DMS53 treated with DMSO at 0.1 percent for 48 hours (cell line): ENCODE results near the gene RGS6.

Experiments used
- DNase-seq: peaks from one replicate; lab custom pipeline; 2025; ENCODE audit not compliant: unreplicated experiment; lab: John Stamatoyannopoulos, UW

RGS6 gene

GRCh38 chr14:72568296-72568992 lies 636.2 kb downstream of the RGS6 start:
- no peak for DNase-seq

DNA sequence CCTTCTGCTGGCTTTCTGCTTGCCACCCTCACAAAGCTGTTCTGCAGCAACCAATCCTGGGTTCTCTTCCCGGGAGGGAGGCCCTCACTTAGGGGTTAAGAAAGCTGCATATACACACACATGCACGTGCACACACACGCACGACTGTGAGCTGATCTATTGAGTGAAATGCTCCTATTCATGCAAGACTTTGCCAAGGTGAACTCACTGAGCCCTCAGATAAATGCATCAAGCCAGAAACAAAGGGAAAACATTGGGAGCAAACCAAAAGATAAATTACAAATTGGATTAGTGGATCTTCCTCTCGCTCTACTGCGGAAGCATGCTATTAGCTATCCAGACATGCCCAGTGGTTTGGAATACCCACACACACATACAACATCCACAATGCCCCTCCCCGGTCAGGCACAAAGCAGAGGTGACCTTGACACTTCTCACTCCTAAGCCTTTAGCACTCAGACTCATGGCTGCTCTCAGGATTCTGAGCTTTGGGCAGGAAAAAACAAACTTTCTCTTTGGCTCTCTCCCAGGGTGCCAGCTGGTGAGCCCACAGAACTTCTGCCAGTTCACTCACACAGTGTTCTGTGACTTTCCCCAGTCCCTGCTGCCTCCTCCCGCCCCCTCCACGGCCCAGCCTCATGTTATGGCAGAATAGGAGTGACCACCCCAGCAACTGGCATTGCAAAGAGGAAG lies 641.6 kb downstream of the RGS6 start:
- no peak for DNase-seq

GRCh38 chr14:72574715-72575114 lies 642.5 kb downstream of the RGS6 start:
- no peak for DNase-seq

GRCh38 chr14:72576258-72576657 lies 644.0 kb downstream of the RGS6 start:
- no peak for DNase-seq

DNA sequence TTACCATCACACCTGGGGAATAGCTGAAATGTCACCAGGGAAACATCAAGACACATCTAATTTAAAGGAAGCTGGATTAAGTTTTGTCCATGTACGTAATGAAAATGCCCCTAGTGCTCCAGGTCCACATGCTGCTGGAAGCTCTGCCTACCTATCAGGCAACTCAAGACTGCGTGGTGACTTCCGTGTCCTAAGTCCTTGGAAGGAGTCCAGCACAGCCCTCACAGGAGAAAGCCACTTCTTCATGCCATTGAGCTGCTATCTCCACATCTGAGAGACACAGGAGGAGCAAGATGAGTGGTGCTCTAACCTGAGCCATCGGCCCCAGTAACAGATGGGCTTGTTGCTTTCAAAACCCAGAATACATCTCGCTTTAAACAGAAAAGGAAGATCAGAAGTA lies 645.3 kb downstream of the RGS6 start:
- no peak for DNase-seq

DNA sequence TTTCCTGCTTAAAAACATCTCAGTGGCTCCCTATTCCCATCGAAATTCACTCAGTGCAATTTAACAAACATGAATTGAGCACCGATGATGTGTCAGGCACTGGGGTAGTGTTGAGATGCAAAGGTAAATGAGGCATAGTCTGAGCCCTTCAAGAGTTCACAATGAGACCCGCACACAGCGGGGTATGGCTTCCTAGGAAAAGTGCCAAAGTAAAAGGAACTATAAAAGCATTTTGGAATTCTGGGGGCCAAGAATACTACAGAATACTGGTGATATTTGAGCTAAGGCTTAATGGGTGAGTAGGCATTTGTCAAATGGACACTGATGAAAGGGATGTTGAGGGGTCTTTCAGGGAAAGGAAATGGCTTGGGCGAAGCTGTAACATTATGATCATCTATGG lies 646.3 kb downstream of the RGS6 start:
- DNase-seq, result no peak

GRCh38 chr14:72582582-72582981 lies 650.4 kb downstream of the RGS6 start:
- no peak for DNase-seq

DNA sequence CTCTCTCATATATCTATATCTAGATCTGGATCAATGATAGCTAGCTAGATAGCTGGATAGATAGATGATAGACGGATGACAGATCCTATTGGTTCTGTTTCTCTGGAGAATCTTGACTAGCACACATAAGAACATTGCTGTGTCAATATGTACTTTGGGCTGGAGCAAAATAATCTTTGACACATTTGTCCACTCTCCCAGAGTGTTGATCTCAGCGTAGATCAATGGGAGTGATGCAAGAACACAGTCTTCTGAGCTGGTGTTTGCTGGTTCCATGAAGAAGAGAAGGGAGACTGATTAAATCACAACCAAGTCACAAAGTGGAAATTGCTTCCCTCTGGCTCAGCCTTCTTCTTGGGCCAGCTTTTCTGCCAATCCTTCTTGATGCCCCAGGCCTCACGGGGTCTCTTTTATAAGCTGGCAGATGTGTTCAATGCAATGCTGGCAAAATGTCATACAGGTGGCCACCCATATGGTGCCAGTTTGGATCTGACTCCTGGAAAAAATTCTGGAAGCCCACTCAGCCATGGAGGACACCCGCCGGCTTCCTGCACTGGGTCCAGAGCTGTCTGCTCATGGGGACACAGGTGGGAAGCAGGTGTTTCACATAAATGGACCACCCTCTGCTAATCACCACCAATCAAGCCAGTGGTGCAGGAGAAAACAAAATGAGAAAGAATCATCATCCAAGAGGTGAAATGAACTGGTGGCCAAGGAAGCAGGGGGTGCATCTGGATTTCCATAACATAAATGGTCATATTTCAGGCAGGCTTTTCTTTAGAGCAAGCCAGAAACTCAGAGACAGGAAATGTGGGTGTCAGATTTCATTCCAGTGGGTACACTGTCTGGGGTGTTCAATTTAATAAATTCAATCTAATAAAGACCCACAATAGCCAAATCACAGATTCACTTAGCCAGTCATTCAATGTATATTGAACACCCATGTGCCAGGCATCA lies 651.4 kb downstream of the RGS6 start:
- no peak for DNase-seq

GRCh38 chr14:72588521-72588920 lies 656.3 kb downstream of the RGS6 start:
- DNase-seq, result no peak

DNA sequence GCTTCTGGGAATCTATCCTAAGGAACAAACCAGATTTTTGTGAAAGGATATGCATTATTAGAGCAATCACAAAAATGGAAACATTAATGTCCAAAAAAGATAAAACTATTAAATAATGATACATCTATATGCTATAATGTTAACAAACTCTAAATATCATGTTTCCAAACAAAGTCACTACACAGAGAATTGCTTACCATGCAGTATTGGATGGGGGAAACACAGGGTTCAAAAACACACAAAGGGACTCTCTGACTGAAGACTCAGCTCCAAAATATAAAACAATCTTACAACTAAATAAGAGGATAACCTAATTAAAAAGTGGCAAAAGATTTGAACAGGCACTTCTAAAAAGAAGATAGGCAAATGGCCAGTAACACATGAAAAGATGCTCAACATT lies 657.4 kb downstream of the RGS6 start:
- DNase-seq, result no peak

GRCh38 chr14:72590577-72590976 lies 658.3 kb downstream of the RGS6 start:
- DNase-seq, result no peak

- no peak for DNase-seq
Observed at GRCh38 chr14:72591391-72591790, 659.2 kb downstream of the RGS6 start.

DNA sequence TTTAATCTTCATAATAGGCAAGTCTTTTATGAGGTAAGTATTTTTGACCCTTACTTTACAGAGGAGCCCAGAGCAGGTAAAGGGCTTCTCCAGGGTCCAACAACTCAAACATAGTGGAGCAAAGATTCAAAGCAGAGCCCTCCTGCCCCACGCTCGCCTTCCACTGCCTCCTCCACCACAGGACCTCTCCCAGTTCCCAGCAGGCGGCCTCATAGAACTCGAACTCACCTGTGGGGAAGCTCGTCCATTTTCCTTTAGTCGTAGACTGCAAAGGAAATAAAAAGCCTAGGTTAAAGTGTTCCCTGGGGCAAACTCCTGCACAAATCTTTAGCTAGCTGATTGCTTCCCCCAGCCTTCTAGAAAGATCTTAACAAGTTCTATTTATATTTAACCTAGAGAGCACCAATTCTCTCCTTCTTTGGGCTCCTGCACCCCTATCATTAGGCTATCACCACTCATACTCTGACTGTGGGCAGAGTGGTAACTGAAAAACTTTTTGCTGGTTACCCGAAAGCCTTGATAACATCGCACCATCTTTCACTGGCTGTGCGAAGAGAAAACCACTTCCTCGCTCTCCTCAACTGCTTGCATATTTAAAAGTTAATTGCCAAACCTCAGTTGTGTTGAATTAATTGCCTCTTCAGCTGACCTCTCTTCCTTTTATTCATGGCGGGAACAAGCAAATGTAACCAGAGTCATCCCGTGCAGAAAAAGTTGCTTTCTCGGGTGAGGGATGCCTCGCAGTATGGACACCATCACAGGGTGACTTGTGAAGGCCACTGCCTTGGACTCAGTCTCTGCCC lies 662.1 kb downstream of the RGS6 start:
- DNase-seq, result no peak

GRCh38 chr14:72595152-72595862 lies 663.1 kb downstream of the RGS6 start:
- DNase-seq, result no peak

- no peak for DNase-seq
Observed at GRCh38 chr14:72597252-72598233, 665.3 kb downstream of the RGS6 start.

DNA sequence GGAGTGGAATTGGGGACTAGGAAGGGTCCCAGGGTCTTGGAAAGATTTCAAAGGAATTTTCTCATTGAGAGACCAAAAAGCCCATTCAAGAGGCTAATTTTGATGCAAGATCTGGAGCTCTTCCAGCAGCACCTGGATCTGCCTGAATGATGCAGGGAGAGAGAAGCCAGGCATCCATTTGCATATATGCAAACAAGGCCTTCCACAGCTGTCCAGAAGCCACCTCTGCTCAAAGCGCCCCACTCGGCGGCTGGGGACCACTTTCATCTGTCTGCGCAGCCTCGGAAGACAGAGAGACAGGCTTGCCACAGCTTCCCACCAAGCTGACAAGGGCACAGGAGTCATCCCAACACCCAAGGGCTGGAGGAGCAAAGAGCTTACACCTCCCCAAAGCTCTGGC lies 666.1 kb downstream of the RGS6 start:
- DNase-seq, result no peak

- no peak for DNase-seq
Observed at GRCh38 chr14:72599579-72600470, 667.6 kb downstream of the RGS6 start.
